Prostate gland (tissue), 2 donors: Measurements from ENCODE around the gene SHROOM3.

Source experiments
- POLR2A ChIP-seq: fragments of 450-650 bp; IDR thresholded peaks from one replicate; pipeline ENCODE4 v1.6.1; 2016; ENCODE audit warnings: antibody characterized with exemption, mild to moderate bottlenecking
- TF ChIP-seq, protein P1 (sequence below), 4 experiments: fragments of 200-600 bp in 2 of 4; fragments of 450-650 bp in 2 of 4; sonication (generic) in 2 of 4; IDR thresholded peaks; 1 replicate in 3 of 4; 2 replicates in 1 of 4; pipeline ENCODE4 v1.5.1; 2016 to 2019; ENCODE audit warnings: antibody characterized with exemption in 4 of 4, mild to moderate bottlenecking in 2 of 4, moderate library complexity in 2 of 4

GRCh38 chr4:76752861-76753501, 318.0 kb downstream of the SHROOM3 start:
- TF ChIP-seq POLR2A = no peak
- TF ChIP-seq, protein P1, sequence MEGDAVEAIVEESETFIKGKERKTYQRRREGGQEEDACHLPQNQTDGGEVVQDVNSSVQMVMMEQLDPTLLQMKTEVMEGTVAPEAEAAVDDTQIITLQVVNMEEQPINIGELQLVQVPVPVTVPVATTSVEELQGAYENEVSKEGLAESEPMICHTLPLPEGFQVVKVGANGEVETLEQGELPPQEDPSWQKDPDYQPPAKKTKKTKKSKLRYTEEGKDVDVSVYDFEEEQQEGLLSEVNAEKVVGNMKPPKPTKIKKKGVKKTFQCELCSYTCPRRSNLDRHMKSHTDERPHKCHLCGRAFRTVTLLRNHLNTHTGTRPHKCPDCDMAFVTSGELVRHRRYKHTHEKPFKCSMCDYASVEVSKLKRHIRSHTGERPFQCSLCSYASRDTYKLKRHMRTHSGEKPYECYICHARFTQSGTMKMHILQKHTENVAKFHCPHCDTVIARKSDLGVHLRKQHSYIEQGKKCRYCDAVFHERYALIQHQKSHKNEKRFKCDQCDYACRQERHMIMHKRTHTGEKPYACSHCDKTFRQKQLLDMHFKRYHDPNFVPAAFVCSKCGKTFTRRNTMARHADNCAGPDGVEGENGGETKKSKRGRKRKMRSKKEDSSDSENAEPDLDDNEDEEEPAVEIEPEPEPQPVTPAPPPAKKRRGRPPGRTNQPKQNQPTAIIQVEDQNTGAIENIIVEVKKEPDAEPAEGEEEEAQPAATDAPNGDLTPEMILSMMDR (IDR thresholded peaks at IDR 0.05) = no peak
